Smooth muscle cell (in vitro differentiated cells): ENCODE measurements around the gene PIM1. TPM values are rescaled to one million over a fixed set of nuclear protein-coding genes. Genes with fewer than 3 reads are reported as not detected.

ENCODE experiments used
- DNase-seq: peaks from one replicate; lab custom pipeline; 2025; ENCODE audit not compliant: unreplicated experiment; lab: John Stamatoyannopoulos, UW
- H2AFZ ChIP-seq: fragments of 200-600 bp; sonication (generic); 2 replicates; pipeline ENCODE4 v1.6.0; 2016; ENCODE audit warnings: antibody characterized with exemption, low read depth, mild to moderate bottlenecking
- H3F3A ChIP-seq: fragments of 200-600 bp; sonication (generic); 2 replicates; pipeline ENCODE4 v1.6.0; 2017; ENCODE audit warnings: antibody characterized with exemption, low read depth
- H3K27ac ChIP-seq: fragments of 200-600 bp; sonication (generic); 2 replicates; pipeline ENCODE4 v1.5.1; 2016; ENCODE audit warnings: low read depth, mild to moderate bottlenecking
- H3K27me3 ChIP-seq: fragments of 200-600 bp; sonication (generic); 2 replicates; pipeline ENCODE4 v1.6.1; 2016; ENCODE audit warnings: low read depth, mild to moderate bottlenecking
- H3K36me3 ChIP-seq: fragments of 200-600 bp; sonication (generic); 2 replicates; pipeline ENCODE4 v1.5.1; 2016; ENCODE audit warnings: low read depth
- H3K4me1 ChIP-seq: fragments of 200-600 bp; sonication (generic); 2 replicates; pipeline ENCODE4 v1.5.1; 2016; ENCODE audit warnings: low read depth
- H3K4me2 ChIP-seq: fragments of 200-600 bp; sonication (generic); 2 replicates; pipeline ENCODE4 v1.6.0; 2016; ENCODE audit warnings: mild to moderate bottlenecking
- H3K4me3 ChIP-seq: fragments of 200-600 bp; sonication (generic); 2 replicates; pipeline ENCODE4 v1.5.1; 2016; ENCODE audit warnings: mild to moderate bottlenecking
- H3K79me2 ChIP-seq: fragments of 200-600 bp; sonication (generic); 2 replicates; pipeline ENCODE4 v1.6.0; 2016; ENCODE audit warnings: low read depth, mild to moderate bottlenecking
- H3K9ac ChIP-seq: fragments of 200-600 bp; sonication (generic); 2 replicates; pipeline ENCODE4 v1.6.0; 2016; ENCODE audit warnings: low read depth
- H3K9me3 ChIP-seq: fragments of 200-600 bp; sonication (generic); replicated peaks from 2 replicates; pipeline ENCODE4 v1.5.1; 2016; ENCODE audit warnings: low read depth
- H4K20me1 ChIP-seq: fragments of 200-600 bp; sonication (generic); 2 replicates; pipeline ENCODE4 v1.6.0; 2016; ENCODE audit warnings: low read depth
- WGBS: methylation state at CpG from one replicate; pipeline ENCODE4 v1.1.7; 2016; ENCODE audit warnings: low lambda C conversion rate; 5-methylcytosine and 5-hydroxymethylcytosine counted together
- polyA plus RNA-seq: library from polyadenylated mRNA; unstranded; fragments of >200 nt; fragmentation: Nextera tagmentation; extraction: Ambion mirVana; gene quantifications from 2 replicates; pipeline ENCODE4 v1.2.1, GENCODE V29; 2016
- total RNA-seq: library from RNA; depleted of rRNA; stranded (reverse); fragments of >200 nt; gene quantifications from 2 replicates; pipeline ENCODE4 v1.2.3, GENCODE V29; 2014
- TF ChIP-seq, protein P1 (sequence below): fragments of 200-600 bp; sonication (generic); IDR thresholded peaks from 2 replicates; pipeline ENCODE4 v1.5.1; 2017; ENCODE audit warnings: borderline replicate concordance, mild to moderate bottlenecking, antibody characterized with exemption; ENCODE audit not compliant: insufficient read depth, poor library complexity, severe bottlenecking

PIM1 gene
- total and polyA plus RNA-seq, 2 experiments from 2014 or later: 29.5 to 41.9 TPM

DNA sequence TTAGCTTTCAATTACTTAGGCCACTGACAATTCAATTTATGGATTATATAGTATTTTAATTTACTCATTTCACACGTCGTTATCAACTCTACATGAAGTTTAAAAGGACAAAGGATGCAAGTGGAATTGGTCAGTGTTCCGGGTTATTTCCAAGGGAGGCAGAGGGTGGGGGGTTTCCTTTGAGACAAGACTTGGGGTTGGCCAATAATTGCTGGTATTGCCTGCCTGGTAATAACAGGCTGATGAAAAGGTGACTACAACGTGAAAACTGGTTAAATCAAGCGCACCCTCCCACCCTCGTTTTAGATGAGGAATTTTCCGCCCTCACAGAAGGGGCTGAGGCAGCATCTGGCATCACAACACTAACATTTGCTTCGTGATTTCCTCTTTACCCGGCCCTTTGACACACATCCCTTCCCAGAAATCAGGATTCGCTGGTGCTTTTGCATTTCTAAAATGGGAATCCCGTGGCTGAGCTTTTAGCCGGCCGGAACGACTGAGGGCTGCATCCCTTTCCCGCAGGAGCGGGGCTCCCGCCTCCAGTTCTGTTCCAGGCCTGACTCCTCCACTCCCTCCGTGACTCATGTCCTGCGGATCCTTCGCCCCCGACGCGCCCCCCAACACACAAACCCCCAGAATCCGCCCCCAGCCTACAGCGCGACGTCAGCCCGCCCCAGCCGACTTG lies 999 bp upstream of the PIM1 start:
- no peak overlapping the region for H2AFZ ChIP-seq
- peaks cover 12% of the 10 kb centered on the region for H3K4me1 ChIP-seq
- H3F3A ChIP-seq: peaks cover 16% of the 10 kb centered on the region
- peak overlapping the region; percentile 54 for H3K4me3 ChIP-seq
- H3K9me3 ChIP-seq: no peaks in the 10 kb centered on the region
- peaks cover 11% of the 10 kb centered on the region for H3K36me3 ChIP-seq
- no peak for DNase-seq
- peaks cover 33% of the 10 kb centered on the region for H4K20me1 ChIP-seq
- TF ChIP-seq, protein P1, sequence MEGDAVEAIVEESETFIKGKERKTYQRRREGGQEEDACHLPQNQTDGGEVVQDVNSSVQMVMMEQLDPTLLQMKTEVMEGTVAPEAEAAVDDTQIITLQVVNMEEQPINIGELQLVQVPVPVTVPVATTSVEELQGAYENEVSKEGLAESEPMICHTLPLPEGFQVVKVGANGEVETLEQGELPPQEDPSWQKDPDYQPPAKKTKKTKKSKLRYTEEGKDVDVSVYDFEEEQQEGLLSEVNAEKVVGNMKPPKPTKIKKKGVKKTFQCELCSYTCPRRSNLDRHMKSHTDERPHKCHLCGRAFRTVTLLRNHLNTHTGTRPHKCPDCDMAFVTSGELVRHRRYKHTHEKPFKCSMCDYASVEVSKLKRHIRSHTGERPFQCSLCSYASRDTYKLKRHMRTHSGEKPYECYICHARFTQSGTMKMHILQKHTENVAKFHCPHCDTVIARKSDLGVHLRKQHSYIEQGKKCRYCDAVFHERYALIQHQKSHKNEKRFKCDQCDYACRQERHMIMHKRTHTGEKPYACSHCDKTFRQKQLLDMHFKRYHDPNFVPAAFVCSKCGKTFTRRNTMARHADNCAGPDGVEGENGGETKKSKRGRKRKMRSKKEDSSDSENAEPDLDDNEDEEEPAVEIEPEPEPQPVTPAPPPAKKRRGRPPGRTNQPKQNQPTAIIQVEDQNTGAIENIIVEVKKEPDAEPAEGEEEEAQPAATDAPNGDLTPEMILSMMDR: no peak
- H3K27me3 ChIP-seq: no peaks in the 10 kb centered on the region
- H3K4me2 ChIP-seq: peak overlapping the region; percentile 83
- 2% methylated on average over 24 of the region's 29 CpGs for WGBS
- peaks cover 20% of the 10 kb centered on the region for H3K79me2 ChIP-seq
- peak overlapping the region; percentile 95 for H3K27ac ChIP-seq
- H3K9ac ChIP-seq: peak overlapping the region; percentile 87

DNA sequence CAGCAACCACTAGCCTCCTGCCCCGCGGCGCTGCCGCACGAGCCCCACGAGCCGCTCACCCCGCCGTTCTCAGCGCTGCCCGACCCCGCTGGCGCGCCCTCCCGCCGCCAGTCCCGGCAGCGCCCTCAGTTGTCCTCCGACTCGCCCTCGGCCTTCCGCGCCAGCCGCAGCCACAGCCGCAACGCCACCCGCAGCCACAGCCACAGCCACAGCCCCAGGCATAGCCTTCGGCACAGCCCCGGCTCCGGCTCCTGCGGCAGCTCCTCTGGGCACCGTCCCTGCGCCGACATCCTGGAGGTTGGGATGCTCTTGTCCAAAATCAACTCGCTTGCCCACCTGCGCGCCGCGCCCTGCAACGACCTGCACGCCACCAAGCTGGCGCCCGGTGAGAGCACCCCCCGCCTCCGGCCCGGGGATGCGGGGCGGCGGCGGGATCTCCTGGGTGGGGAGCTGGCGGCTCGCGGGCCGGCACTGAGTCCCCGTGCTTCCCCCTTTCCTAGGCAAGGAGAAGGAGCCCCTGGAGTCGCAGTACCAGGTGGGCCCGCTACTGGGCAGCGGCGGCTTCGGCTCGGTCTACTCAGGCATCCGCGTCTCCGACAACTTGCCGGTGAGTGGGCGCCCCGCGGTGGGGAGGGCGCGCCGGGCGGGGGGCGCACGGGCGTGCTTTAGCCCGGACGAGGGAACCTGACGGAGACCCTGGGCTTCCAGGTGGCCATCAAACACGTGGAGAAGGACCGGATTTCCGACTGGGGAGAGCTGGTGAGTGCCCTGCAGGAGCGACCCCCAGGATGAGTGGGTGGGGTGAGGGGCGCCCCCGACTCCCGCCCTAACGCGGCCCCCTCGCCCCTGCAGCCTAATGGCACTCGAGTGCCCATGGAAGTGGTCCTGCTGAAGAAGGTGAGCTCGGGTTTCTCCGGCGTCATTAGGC lies 585 bp downstream of the PIM1 start:
- under 1% methylated on average over 73 of the region's 92 CpGs for WGBS
- peaks cover 45% of the 10 kb centered on the region for H4K20me1 ChIP-seq
- peaks cover 12% of the 10 kb centered on the region for H3K4me1 ChIP-seq
- peak overlapping the region; percentile 97 for H3K4me3 ChIP-seq
- H3K27ac ChIP-seq: peak overlapping the region; percentile 91
- no peaks in the 10 kb centered on the region for H3K27me3 ChIP-seq
- H3K9me3 ChIP-seq: no peaks in the 10 kb centered on the region
- peak; percentile 46 for DNase-seq
- H3K4me2 ChIP-seq: peak overlapping the region; percentile 92
- H3K9ac ChIP-seq: peak overlapping the region; percentile 89
- TF ChIP-seq, protein P1: peak; percentile 24
- H3K36me3 ChIP-seq: peaks cover 20% of the 10 kb centered on the region
- no peak overlapping the region for H2AFZ ChIP-seq
- H3F3A ChIP-seq: peaks cover 16% of the 10 kb centered on the region
- peaks cover 20% of the 10 kb centered on the region for H3K79me2 ChIP-seq

DNA sequence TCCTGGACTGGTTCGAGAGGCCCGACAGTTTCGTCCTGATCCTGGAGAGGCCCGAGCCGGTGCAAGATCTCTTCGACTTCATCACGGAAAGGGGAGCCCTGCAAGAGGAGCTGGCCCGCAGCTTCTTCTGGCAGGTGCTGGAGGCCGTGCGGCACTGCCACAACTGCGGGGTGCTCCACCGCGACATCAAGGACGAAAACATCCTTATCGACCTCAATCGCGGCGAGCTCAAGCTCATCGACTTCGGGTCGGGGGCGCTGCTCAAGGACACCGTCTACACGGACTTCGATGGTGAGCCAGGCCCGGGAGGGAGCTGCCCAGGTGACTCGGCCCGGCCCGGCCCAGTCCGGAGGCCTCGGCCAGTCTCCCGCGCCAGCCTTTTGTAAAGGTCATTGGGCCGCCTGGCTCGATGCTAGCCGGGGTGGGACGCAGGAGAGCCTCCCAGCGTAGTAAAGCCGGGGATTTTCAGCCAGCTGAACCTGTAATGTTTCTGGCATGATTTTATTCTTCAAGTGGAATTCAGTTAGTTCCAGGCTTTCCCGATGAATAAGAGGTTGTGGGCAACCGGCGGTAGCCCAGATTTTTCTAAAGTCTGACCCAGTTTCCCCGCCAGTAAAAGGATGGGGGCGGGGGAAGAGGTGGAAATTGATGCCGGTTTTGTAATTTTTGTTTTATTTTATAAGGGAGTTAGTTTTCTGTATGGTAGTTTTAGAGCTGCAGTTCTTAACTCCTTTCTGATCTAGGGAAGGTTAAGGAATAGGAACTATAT lies 1.4 kb downstream of the PIM1 start:
- peaks cover 45% of the 10 kb centered on the region for H4K20me1 ChIP-seq
- peaks cover 12% of the 10 kb centered on the region for H3K4me1 ChIP-seq
- 2% methylated on average over 44 of the region's 45 CpGs for WGBS
- TF ChIP-seq, protein P1: no peak
- peak overlapping the region; percentile 92 for H3K4me2 ChIP-seq
- H3K36me3 ChIP-seq: peaks cover 20% of the 10 kb centered on the region
- peak overlapping the region; percentile 91 for H3K27ac ChIP-seq
- peaks cover 20% of the 10 kb centered on the region for H3K79me2 ChIP-seq
- H3K4me3 ChIP-seq: peak overlapping the region; percentile 97
- peak overlapping the region; percentile 89 for H3K9ac ChIP-seq
- peaks cover 16% of the 10 kb centered on the region for H3F3A ChIP-seq
- H3K9me3 ChIP-seq: no peaks in the 10 kb centered on the region
- no peak for DNase-seq
- no peaks in the 10 kb centered on the region for H3K27me3 ChIP-seq
- no peak overlapping the region for H2AFZ ChIP-seq
